Tibial nerve (tissue), 4 donors: ENCODE results near the gene IFNAR2. TPM values are rescaled to one million over a fixed set of nuclear protein-coding genes. Genes with fewer than 3 reads are reported as not detected.

Experiments used
- DNase-seq, 2 donors: peaks; one replicate each; pipeline ENCODE4 v3.0.0-alpha.2; 2019; ENCODE audit warnings: low spot score in 2 of 2
- H3K27ac ChIP-seq, 4 donors: fragments of 200-600 bp; sonication (generic) in 3 of 4; one replicate each; pipeline ENCODE4 v1.5.1; 2017 to 2019; ENCODE audit warnings: mild to moderate bottlenecking in 1 of 4
- H3K27me3 ChIP-seq, 2 donors: fragments of 200-600 bp; sonication (generic) in 1 of 2; one replicate each; pipeline versions ENCODE4 v1.5.1 to v1.6.0; 2017 to 2019
- H3K36me3 ChIP-seq, 3 donors: fragments of 200-600 bp; sonication (generic); one replicate each; pipeline ENCODE4 v1.5.1; 2018 to 2019
- H3K4me1 ChIP-seq, 4 donors: fragments of 200-600 bp; sonication (generic) in 3 of 4; one replicate each; pipeline ENCODE4 v1.5.1; 2017 to 2019
- H3K4me3 ChIP-seq, 4 donors: fragments of 200-600 bp; sonication (generic) in 3 of 4; one replicate each; pipeline ENCODE4 v1.5.1; 2017 to 2019; ENCODE audit warnings: mild to moderate bottlenecking in 1 of 4, moderate library complexity in 1 of 4
- H3K9me3 ChIP-seq, 4 donors: fragments of 200-600 bp; sonication (generic) in 3 of 4; one replicate each; pipeline ENCODE4 v1.5.1; 2017 to 2019
- EP300 ChIP-seq, 2 donors: sonication (generic); formaldehyde crosslinking; IDR thresholded peaks; one replicate each; pipeline ENCODE4 v1.6.1; 2017; ENCODE audit warnings: antibody characterized with exemption in 2 of 2, mild to moderate bottlenecking in 1 of 2
- POLR2A ChIP-seq, 2 donors: fragments of 450-650 bp; IDR thresholded peaks; one replicate each; pipeline ENCODE4 v1.6.1; 2017; ENCODE audit warnings: antibody characterized with exemption in 2 of 2, mild to moderate bottlenecking in 2 of 2, moderate library complexity in 2 of 2
- WGBS, 2 donors: methylation state at CpG; one replicate each; pipeline ENCODE4 v1.1.5; 2018; 5-methylcytosine and 5-hydroxymethylcytosine counted together
- total RNA-seq, 4 donors: library from RNA; depleted of rRNA; stranded (reverse); fragments of >200 nt; gene quantifications; one replicate each; pipeline ENCODE4 v1.1.0, GENCODE V29; 2016
- TF ChIP-seq, protein P1 (sequence below), 5 experiments: fragments of 200-600 bp in 3 of 5; fragments of 450-650 bp in 2 of 5; sonication (generic) in 3 of 5; IDR thresholded peaks; one replicate each; pipeline ENCODE4 v1.5.1; 2016 to 2019; ENCODE audit warnings: antibody characterized with exemption in 5 of 5, mild to moderate bottlenecking in 3 of 5, moderate library complexity in 2 of 5

IFNAR2 gene
- total RNA-seq, 4 donors from 2014 or later = 12.3 to 47.4 (median 29.4) TPM

DNA sequence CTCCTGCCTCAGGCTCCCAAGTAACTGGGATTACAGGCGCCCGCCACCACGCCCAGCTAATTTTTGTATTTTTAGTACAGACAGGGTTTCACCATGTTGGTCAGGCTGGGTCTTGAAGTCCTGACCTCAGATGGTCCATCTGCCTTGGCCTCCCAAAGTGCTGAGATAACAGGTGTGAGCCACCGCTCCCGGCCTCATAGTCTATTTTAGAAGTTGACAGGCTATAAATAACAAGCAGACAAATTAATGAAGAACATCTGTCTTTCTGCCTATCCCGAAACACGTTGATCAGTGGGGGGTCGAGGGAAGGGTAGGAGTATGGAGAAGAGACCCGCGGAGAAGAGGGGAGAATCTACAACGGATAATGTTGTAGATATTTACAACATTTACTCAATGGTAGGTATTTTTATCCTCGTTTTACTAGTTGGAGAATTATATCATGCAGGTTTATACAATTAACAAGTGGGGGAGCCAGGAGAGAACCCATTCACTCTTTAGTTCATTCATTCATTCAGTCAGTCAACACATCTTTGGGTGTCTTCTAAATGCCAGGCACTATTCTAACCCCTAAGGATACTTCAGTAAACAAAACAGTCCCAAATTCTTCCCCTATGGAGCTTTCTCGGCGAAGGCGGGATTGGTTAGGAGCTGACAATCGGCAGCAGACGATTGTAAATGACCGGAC lies 497 bp upstream of the IFNAR2 start:
- no peaks in the 10 kb centered on the region for H3K27me3 ChIP-seq
- DNase-seq = no peak
- H3K27ac ChIP-seq = peak overlapping the region in 3 of 4 donors; percentile 18 to 98 (median 97)
- no peaks in the 10 kb centered on the region for H3K36me3 ChIP-seq
- 40 to 42% methylated on average over 18 of the region's 18 CpGs for WGBS, 2 donors
- peak overlapping the region; percentile 3 to 100 (median 87) for H3K4me3 ChIP-seq
- peaks cover 0 to 40% (median 18%) of the 10 kb centered on the region in 4 donors for H3K4me1 ChIP-seq
- TF ChIP-seq POLR2A (IDR thresholded peaks at IDR 0.05) (no peak), EP300 (IDR thresholded peaks at IDR 0.05) (no peak)
- TF ChIP-seq, protein P1, sequence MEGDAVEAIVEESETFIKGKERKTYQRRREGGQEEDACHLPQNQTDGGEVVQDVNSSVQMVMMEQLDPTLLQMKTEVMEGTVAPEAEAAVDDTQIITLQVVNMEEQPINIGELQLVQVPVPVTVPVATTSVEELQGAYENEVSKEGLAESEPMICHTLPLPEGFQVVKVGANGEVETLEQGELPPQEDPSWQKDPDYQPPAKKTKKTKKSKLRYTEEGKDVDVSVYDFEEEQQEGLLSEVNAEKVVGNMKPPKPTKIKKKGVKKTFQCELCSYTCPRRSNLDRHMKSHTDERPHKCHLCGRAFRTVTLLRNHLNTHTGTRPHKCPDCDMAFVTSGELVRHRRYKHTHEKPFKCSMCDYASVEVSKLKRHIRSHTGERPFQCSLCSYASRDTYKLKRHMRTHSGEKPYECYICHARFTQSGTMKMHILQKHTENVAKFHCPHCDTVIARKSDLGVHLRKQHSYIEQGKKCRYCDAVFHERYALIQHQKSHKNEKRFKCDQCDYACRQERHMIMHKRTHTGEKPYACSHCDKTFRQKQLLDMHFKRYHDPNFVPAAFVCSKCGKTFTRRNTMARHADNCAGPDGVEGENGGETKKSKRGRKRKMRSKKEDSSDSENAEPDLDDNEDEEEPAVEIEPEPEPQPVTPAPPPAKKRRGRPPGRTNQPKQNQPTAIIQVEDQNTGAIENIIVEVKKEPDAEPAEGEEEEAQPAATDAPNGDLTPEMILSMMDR (IDR thresholded peaks at IDR 0.05) = no peak
- H3K9me3 ChIP-seq = no peaks in the 10 kb centered on the region

DNA sequence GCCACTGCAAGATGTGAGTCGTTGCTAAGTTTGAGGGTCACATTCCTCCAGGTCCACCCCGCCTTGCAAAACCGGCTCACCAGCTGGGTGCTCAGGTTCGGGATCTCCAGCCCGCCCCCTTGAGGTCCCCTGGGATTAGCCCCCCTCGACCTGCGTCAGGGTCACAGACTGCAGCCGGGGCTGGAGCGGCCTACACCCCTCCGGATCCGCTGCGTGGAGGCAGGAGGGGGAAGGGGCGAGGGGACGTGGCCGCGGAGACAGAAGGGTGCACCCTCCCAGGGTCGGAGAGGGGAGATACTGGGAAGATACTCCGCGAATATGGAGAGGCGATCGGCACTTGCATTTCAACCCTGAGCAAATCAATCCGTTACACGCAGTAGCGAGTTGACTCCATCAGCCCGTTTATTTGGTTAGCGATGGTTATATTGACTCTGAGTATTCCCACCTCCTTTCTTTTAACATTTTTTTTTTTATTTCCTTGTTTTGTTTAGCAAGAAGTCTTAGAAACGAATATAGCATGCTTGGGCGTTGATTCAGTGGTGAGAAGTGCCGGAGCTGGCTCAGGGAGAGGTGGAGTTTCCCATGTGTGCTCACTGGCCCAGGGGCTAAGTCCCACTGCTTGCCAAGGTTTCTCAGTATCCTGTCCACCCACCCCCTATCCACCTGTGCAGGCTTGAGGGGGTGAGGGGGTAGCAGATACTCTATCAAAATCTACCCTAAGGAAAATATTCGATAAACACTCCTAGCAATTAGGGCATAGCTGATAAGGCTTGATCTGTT lies 997 bp downstream of the IFNAR2 start:
- peaks cover 0 to 53% (median 24%) of the 10 kb centered on the region in 4 donors for H3K4me1 ChIP-seq
- no peak for DNase-seq
- no peaks in the 10 kb centered on the region for H3K36me3 ChIP-seq
- H3K27ac ChIP-seq = peak overlapping the region; percentile 88 to 98 (median 96)
- no peaks in the 10 kb centered on the region for H3K9me3 ChIP-seq
- H3K27me3 ChIP-seq = no peaks in the 10 kb centered on the region
- TF ChIP-seq, protein P1 (IDR thresholded peaks at IDR 0.05) = no peak
- TF ChIP-seq EP300 (IDR thresholded peaks at IDR 0.05) = peak in 1 of 2 donors; percentile 10
- peak overlapping the region; percentile 74 to 100 (median 95) for H3K4me3 ChIP-seq
- 2 to 3% methylated on average over 28 to 29 of the region's 30 CpGs for WGBS, 2 donors

DNA sequence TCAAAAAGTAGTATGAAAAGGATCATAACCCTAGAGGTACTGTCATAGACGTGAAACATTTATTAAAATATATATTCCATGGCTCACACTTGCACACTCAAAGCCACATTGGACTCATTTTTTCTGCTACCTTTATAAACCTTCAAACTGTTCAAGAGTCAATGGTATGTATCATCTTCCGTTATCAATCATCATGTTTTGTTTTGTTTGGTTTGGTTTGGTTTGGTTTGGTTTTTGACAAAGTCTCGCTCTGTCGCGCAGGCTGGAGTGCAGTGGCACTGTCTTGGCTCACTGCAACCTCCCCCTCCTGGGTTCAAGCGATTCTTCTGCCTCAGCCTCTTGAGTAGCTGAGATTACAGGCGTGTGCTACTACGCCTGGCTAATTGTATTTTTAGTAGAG lies 1.8 kb downstream of the IFNAR2 start:
- peak overlapping the region; percentile 74 to 100 (median 95) for H3K4me3 ChIP-seq
- H3K27ac ChIP-seq = peak overlapping the region; percentile 88 to 98 (median 96)
- DNase-seq = no peak
- TF ChIP-seq POLR2A (IDR thresholded peaks at IDR 0.05) (no peak), EP300 (IDR thresholded peaks at IDR 0.05) (no peak)
- TF ChIP-seq, protein P1 (IDR thresholded peaks at IDR 0.05) = no peak
- 59 to 62% methylated on average over 8 of the region's 8 CpGs for WGBS, 2 donors
- H3K9me3 ChIP-seq = no peaks in the 10 kb centered on the region
- peaks cover 0 to 61% (median 26%) of the 10 kb centered on the region in 4 donors for H3K4me1 ChIP-seq
- H3K36me3 ChIP-seq = no peaks in the 10 kb centered on the region
- no peaks in the 10 kb centered on the region for H3K27me3 ChIP-seq

DNA sequence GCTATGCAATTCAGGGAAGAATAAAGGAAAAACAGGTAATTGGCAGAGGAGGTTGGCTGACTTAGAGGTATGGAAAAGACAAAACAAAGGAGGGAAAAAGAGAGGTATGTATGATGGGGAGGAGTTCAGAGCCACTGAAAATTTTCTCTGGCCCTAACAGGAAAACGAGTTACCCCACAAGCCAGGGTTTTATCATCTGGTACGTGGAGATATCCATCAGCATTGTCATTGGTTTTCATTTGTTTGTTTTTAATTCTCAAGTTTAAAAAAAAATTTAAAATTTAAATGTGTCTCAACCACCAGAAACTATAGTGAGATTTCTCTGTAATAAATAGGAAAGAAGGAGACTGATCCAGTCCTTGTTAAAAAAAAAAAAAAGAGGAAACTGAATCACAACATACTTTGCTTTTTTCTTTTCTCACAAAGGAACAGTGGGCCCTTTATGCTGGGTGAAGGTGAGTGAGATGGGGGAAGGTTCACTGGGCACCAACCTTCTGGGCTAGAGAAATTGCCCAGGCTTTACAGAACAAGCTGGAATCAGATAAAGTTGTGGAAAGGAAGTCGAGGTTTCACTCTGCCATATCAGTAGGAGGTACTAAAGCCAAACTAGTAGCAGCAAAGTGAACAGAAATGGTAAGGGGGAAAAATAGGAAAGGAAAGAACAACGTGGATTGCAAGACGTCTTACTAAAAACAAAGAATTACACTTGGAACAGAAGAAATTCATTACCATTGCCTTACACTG lies 2.7 kb downstream of the IFNAR2 start:
- H3K27me3 ChIP-seq = no peaks in the 10 kb centered on the region
- peak overlapping the region in 2 of 4 donors; percentile 90 to 100 for H3K4me3 ChIP-seq
- 30 to 31% methylated on average over 5 of the region's 5 CpGs for WGBS, 2 donors
- H3K27ac ChIP-seq = peak overlapping the region; percentile 37 to 98 (median 72)
- DNase-seq = no peak
- TF ChIP-seq POLR2A (IDR thresholded peaks at IDR 0.05) = no peak
- TF ChIP-seq, protein P1 (IDR thresholded peaks at IDR 0.05) = no peak
- TF ChIP-seq EP300 (IDR thresholded peaks at IDR 0.05) = no peak
- H3K36me3 ChIP-seq = no peaks in the 10 kb centered on the region
- H3K9me3 ChIP-seq = no peaks in the 10 kb centered on the region
- peaks cover 0 to 69% (median 30%) of the 10 kb centered on the region in 4 donors for H3K4me1 ChIP-seq
